Thoracic aorta (tissue), 2 donors: ENCODE data around the gene SEMA4D. TPM values are rescaled to one million over a fixed set of nuclear protein-coding genes. Genes with fewer than 3 reads are reported as not detected.

Experiments used
- ATAC-seq: fragments of 150-250 bp; one replicate; pipeline ENCODE4 v1.8.0; 2017; ENCODE audit warnings: low read depth; ENCODE audit not compliant: insufficient number of reproducible peaks, low FRiP score
- DNase-seq: peaks from one replicate; pipeline ENCODE4 v3.0.0-alpha.2; 2020; ENCODE audit warnings: low spot score
- H3K27ac ChIP-seq, 2 donors: fragments of 200-600 bp; sonication (generic); 1 replicate in 1 of 2; 2 replicates in 1 of 2; pipeline ENCODE4 v1.5.1; 2016; ENCODE audit warnings: mild to moderate bottlenecking in 2 of 2, moderate library complexity in 2 of 2
- H3K27me3 ChIP-seq: fragments of 200-600 bp; sonication (generic); replicated peaks from 2 replicates; pipeline ENCODE4 v1.6.0; 2016; ENCODE audit warnings: mild to moderate bottlenecking; ENCODE audit not compliant: insufficient read depth
- H3K36me3 ChIP-seq: fragments of 200-600 bp; sonication (generic); one replicate; pipeline ENCODE4 v1.5.1; 2016
- H3K4me1 ChIP-seq, 2 donors: fragments of 200-600 bp; sonication (generic); 1 replicate in 1 of 2; 2 replicates in 1 of 2; pipeline versions ENCODE4 v1.5.1 to v1.6.0; 2016; ENCODE audit warnings: low read depth in 2 of 2, mild to moderate bottlenecking in 1 of 2; ENCODE audit not compliant: control insufficient read depth in 1 of 2
- H3K4me3 ChIP-seq: fragments of 200-600 bp; sonication (generic); 2 replicates; pipeline ENCODE4 v1.5.1; 2016; ENCODE audit warnings: mild to moderate bottlenecking
- H3K9me3 ChIP-seq: fragments of 200-600 bp; sonication (generic); 2 replicates; pipeline ENCODE4 v1.5.1; 2016
- CTCF ChIP-seq: fragments of 200-600 bp; sonication (generic); IDR thresholded peaks from one replicate; pipeline ENCODE4 v1.5.1; 2019; ENCODE audit warnings: antibody characterized with exemption
- total RNA-seq, 2 donors: library from RNA; depleted of rRNA; stranded (reverse); fragments of >200 nt; gene quantifications; one replicate each; pipeline versions ENCODE4 v1.1.0 to v1.2.3, GENCODE V29; 2016

SEMA4D gene
- total RNA-seq, 2 donors from 2014 or later = 16.9 to 20.2 TPM

GRCh38 chr9:89533411-89534095, 35.6 kb upstream of the SEMA4D start:
- no peak for TF ChIP-seq CTCF
- Histone ChIP-seq H3K36me3 (no peaks in the 10 kb centered on the region), H3K27ac (no peak overlapping the region), H3K4me3 (no peak overlapping the region), H3K9me3 (no peaks in the 10 kb centered on the region), H3K4me1 (no peaks in the 10 kb centered on the region), H3K27me3 (no peaks in the 10 kb centered on the region)
- no peak for DNase-seq
- ATAC-seq = no peak

- ATAC-seq = no peak
- no peak for DNase-seq
- Histone ChIP-seq H3K9me3 (no peaks in the 10 kb centered on the region), H3K4me3 (no peak overlapping the region), H3K27me3 (no peaks in the 10 kb centered on the region), H3K27ac (no peak overlapping the region), H3K4me1 (no peaks in the 10 kb centered on the region), H3K36me3 (no peaks in the 10 kb centered on the region)
- no peak for TF ChIP-seq CTCF
These were observed 35.0 kb upstream of the SEMA4D start for GRCh38 chr9:89532944-89533343.

GRCh38 chr9:89532478-89532877, 34.6 kb upstream of the SEMA4D start:
- H3K27me3 ChIP-seq = no peaks in the 10 kb centered on the region

GRCh38 chr9:89531766-89532165, 33.9 kb upstream of the SEMA4D start:
- H3K4me3 ChIP-seq = no peak overlapping the region
- no peaks in the 10 kb centered on the region for H3K9me3 ChIP-seq
- H3K27me3 ChIP-seq = no peaks in the 10 kb centered on the region
- DNase-seq (no peak), ATAC-seq (no peak)
- H3K4me1 ChIP-seq = no peaks in the 10 kb centered on the region
- TF ChIP-seq CTCF = no peak
- no peak overlapping the region for H3K27ac ChIP-seq
- H3K36me3 ChIP-seq = no peaks in the 10 kb centered on the region

More at GRCh38 chr9:89532478-89532877, 34.6 kb upstream of the SEMA4D start:
- H3K9me3 ChIP-seq = no peaks in the 10 kb centered on the region
- TF ChIP-seq CTCF = no peak
- no peak overlapping the region for H3K27ac ChIP-seq
- DNase-seq (no peak), ATAC-seq (no peak)
- no peak overlapping the region for H3K4me3 ChIP-seq
- H3K4me1 ChIP-seq = no peaks in the 10 kb centered on the region
- no peaks in the 10 kb centered on the region for H3K36me3 ChIP-seq

GRCh38 chr9:89530726-89531125, 32.8 kb upstream of the SEMA4D start:
- Histone ChIP-seq H3K4me1 (no peaks in the 10 kb centered on the region), H3K27ac (no peak overlapping the region), H3K36me3 (no peaks in the 10 kb centered on the region), H3K27me3 (no peaks in the 10 kb centered on the region), H3K4me3 (no peak overlapping the region), H3K9me3 (no peaks in the 10 kb centered on the region)
- no peak for ATAC-seq
- DNase-seq = no peak
- TF ChIP-seq CTCF = no peak
